NOMO-1 (cell line): ENCODE data around the gene EZH1.
A peak's percentile ranks its signal among the peaks of the same experiment; 100 is the strongest.
"Not testable (repeated sequence)": the region's sequence is repeated elsewhere in the genome, so short reads cannot be mapped to it uniquely, and the experiment has no call there.

Source experiments
- DNase-seq, 2 experiments: peaks; one replicate each; lab custom pipeline; 2025; ENCODE audit not compliant: unreplicated experiment in 2 of 2; lab: John Stamatoyannopoulos, UW

The EZH1 gene

DNA sequence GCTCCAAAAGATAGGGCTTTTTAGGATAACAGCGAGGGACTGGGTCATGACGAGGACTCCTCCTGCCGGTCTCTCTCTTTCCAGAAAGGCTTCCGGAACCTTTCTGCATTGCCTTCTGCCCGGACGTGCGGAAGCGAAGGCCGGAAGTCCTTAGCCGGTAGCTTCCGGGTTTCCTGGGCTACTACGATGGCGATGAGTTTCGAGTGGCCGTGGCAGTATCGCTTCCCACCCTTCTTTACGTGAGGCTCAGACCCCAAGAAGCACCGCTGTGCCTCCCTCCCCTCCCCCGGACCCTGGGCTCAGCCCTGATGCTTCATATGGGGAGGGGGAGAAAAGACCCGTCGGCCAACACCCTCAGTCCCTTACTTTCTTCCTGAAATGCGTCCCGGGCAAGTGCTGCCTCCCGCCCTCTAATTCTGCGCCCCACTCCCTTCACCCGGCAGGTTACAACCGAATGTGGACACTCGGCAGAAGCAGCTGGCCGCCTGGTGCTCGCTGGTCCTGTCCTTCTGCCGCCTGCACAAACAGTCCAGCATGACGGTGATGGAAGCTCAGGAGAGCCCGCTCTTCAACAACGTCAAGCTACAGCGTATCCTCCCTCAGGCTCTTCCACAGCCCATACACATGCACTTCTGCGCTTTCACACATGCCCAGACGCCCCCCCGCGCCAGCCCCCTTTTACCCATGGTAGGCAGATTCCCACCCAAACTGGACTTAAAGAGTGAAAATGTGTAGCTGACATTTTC, 28.6 kb upstream of the EZH1 start, which contains the start of gene VPS25:
VPS25 (plus strand) TSS at position 160 of the 746 bp plus-strand sequence; CDS start at position 187, 27 bp downstream.
- peak; percentile 69 to 72 for DNase-seq

DNA sequence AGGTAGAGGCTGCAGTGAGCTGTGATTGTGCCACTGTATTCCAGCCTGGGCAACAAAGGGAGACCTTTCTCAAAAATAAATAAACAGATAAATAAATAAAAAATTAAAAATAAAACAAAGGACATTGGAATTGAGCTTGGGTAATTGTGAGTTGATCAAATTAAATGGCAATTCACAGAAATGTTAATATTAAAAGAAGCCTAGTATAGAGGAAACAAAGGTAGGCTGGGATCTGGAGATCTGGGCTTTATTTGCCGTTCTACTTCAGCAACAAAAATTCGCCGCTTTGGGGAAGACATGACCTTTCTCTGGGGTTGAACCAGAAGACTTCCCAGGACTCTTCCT, 28.1 kb upstream of the EZH1 start:
- no peak for DNase-seq

DNA sequence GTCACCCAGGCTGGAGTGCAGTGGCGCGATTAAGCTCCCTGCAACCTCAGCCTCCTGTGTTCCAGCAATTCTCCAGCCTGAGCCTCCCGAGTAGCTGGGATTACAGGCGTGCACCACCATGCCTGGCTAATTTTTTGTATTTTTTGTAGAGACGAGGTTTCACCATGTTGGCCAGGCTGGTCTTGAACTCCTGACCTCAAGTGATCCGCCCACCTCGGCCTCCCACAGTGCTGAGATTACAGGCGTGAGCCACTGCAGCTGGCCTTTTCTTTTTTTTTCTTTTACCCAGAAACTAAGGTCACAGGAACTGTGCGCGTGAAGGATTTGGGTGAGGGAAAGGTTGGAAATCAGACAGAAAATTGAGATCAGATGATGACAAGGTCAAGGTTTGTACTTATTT, 25.1 kb upstream of the EZH1 start:
- not testable (repeated sequence) for DNase-seq

- DNase-seq: not testable (repeated sequence)
Observed at GRCh38 chr17:42768006-42768405, 23.2 kb upstream of the EZH1 start.

- DNase-seq: no peak
Observed at GRCh38 chr17:42767512-42767911, 22.7 kb upstream of the EZH1 start.

DNA sequence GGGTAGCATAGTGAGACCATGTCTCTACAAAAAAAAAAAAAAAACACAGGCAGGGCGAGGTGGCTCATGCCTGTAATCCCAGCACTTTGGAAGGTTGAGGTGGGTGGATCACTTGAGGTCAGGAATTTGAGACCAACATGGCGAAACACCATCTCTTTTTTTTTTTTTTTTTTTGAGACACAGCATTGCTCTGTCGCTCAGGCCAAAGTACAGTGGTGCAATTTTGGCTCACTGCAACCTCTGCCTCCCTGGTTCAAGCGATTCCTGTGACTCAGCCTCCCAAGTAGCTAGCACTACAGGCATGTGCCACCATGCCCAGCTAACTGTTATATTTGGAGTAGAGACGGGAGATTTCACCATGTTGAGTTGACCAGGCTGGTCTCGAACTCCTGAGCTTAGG, 21.3 kb upstream of the EZH1 start:
- no peak for DNase-seq

DNA sequence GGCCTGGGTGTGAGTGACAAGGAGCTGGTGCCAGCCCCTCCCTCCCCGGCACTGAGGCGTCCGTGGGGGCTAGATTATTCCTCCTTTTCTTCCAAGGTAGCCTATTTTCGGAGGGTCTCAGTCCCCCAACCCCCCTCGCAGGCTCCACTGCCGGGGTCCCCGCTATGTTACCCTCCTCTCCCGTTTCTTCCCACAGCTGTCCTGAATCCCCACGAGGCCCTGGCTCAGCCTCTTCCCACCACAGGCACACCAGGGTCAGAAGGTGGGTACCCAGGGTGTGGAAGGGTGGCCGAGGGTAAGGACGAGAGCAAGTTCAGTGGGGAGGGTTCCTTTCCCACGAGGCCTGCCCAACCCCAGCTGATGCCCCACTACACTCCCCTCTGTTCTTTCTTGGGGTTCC, 16.8 kb upstream of the EZH1 start:
- no peak for DNase-seq

GRCh38 chr17:42760652-42761581, 16.1 kb upstream of the EZH1 start, which contains the start of gene RAMP2:
TSS of gene RAMP2 (plus strand) at chr17:42761227. CDS start at chr17:42761262, 35 bp downstream.
- DNase-seq: no peak

- peak in 1 of 2 experiments; percentile 55 for DNase-seq
Observed at GRCh38 chr17:42759982-42760651, 15.3 kb upstream of the EZH1 start.

DNA sequence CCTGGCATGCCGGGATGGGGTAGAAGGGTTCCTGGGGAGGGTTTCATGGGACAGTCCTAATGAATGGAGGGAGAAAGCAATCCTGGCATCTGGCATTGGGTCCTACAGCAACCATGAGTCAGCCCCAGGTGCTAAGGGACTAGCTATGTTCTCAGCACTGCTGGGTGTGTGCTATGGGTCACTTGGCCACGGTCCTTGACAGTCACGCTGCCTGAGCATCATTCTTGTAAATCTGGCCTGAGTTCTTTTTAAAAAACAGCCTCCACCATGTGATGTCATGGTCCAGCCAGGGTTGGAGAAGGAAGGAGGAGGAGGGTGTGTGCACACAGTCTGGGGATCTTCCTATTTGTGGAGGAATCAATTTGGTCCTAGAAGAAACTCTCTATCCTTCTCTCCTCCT, 9.9 kb upstream of the EZH1 start:
- DNase-seq: no peak

DNA sequence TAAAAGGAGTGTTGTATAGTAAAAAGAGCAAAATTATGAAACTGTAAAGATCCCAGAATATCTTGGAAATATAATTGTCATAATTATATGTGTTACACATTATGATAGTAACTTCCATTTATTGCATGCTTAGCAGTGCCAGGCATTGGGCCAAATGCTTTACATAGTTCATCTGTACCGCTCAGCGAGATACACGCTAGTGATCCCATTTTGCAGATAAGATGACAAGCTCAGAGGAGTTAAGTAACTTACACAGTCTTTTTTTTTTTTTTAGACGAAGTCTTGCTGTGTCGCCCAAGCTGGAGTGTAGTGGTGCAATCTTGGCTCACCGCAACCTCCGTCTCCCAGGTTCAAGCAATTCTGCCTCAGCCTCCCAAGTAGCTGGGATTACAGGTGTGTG, 6.8 kb upstream of the EZH1 start:
- no peak for DNase-seq

DNA sequence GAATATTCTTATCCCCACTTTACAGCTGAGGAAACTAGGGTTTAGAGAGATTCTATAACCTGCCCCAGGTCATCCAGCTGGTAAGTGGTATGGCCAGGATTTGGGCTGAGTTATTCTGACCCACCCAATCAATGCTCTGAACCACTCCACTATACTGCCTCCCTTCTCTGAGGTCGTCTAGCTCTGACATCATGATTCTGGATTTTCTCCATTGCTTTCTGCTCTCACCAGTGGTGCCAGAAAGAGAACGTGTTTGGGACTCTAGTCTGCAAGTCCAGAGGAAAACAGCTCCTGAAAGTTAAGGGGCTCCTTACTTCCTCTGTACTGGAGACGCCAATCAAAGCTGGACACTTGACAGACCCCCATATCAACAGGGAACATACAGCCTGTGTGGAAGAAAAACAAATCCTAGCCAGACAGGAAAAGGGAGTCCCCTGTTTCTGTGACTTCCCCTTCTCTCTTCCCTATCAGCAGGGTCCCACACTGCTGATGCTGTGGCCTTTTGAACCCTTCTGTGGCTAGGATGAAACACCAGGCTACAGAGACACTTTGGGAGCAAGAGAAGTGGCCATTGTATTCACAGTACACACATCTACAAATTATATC, 6.0 kb upstream of the EZH1 start:
- DNase-seq: peak in 1 of 2 experiments; percentile 17

DNA sequence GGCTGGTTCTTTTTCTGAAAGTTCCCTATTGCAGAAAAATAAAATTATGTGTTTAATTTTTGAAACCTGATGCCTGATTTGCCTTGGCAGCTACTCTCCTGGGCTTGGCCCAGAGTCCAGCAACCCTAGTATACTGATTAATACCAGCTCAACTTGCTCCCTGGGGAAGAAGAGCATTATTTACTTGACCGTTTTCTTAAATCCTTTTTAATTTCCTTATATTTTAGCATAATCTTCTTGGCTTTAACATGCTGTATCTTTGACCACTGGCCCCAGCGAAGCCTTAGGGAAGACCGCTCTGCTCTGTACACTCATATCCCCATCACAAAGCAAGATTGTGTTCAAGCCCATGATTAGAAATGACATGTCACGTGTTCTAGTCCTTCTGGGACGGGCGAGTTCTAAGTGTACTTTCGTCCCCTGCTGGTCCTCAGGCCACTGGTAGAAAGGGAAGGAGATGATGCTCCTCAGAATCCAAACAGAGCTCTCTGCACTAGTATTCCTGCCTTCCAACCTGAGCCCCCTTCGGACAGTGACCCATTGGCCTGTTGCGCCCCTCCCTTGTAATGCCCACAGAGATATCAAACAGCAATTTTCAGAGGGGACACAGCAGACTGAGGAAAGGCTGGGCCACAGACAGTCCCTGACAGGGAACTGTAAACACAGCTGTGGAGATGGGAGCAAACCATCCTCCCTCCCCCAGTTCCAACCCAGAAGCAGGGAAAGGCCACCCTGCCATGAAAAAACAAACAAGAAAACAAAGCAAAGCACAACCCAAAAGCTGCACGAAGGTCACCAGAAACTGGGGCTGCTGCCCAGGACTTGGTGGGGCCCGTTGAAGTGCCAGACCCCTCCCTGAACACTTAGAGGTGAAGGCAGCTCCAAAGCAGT, 4.3 kb upstream of the EZH1 start:
- DNase-seq: no peak

GRCh38 chr17:42748202-42748907, 3.5 kb upstream of the EZH1 start:
- no peak for DNase-seq

GRCh38 chr17:42744283-42744805, 496 bp downstream of the EZH1 start:
- DNase-seq: no peak

- no peak for DNase-seq
Observed at GRCh38 chr17:42743595-42744282, 1.1 kb downstream of the EZH1 start.

- DNase-seq: not testable (repeated sequence)
Observed at GRCh38 chr17:42742916-42743315, 1.9 kb downstream of the EZH1 start.

- DNase-seq: no peak
Observed at GRCh38 chr17:42740699-42741098, 4.1 kb downstream of the EZH1 start.
